ENCODE results near the gene SDK2.
"Not testable (repeated sequence)": the region's sequence is repeated elsewhere in the genome, so short reads cannot be mapped to it uniquely, and the experiment has no call there.

Gene SDK2

GRCh38 chr17:73474370-73474988, 169.8 kb downstream of the SDK2 start:
- DNase-seq: no peak

DNA sequence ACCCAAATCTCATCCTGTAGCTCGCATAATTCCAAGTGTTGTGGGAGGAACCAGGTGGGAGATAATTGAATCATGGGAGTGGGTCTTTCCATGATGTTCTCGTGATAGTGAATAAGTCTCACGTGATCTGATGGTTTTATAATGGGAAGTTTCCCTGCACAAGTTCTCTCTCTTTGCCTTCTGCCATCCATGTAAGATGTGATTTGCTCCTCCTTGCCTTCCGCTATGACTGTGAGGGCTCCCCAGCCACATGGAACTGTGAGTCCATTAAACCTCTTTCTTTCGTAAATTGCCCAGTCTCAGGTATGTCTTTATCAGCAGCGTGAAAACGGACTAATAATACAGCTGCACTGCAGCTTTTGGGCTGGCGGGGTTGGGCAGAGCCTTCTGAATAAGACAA, 171.5 kb downstream of the SDK2 start:
- DNase-seq: not testable (repeated sequence)

GRCh38 chr17:73471924-73472323, 172.3 kb downstream of the SDK2 start:
- no peak for DNase-seq

- DNase-seq: no peak
Observed at GRCh38 chr17:73470316-73470826, 173.9 kb downstream of the SDK2 start.

DNA sequence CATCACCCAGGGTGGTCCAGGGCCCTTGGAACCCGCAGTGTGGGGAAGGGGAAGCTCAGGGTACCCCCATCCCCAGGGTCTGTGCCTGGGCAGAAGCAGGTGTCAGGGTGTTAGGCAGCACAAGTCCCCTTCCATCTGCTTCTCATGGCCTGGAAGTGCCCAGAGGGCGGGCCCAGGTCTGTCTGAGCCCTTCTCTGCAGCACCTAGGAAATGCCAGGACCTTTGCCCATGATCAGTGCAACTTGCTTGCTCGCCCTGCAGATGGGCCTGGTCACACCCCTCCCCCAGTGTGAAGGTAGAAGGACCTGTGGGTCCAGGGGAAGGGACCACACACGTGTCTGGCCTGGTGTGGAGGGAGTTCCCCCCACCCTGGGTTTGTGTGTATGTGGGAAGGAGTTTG, 174.9 kb downstream of the SDK2 start:
- DNase-seq: no peak

GRCh38 chr17:73468221-73468620, 176.0 kb downstream of the SDK2 start:
- DNase-seq: no peak

- DNase-seq: no peak
Observed at GRCh38 chr17:73467651-73468050, 176.6 kb downstream of the SDK2 start.

DNA sequence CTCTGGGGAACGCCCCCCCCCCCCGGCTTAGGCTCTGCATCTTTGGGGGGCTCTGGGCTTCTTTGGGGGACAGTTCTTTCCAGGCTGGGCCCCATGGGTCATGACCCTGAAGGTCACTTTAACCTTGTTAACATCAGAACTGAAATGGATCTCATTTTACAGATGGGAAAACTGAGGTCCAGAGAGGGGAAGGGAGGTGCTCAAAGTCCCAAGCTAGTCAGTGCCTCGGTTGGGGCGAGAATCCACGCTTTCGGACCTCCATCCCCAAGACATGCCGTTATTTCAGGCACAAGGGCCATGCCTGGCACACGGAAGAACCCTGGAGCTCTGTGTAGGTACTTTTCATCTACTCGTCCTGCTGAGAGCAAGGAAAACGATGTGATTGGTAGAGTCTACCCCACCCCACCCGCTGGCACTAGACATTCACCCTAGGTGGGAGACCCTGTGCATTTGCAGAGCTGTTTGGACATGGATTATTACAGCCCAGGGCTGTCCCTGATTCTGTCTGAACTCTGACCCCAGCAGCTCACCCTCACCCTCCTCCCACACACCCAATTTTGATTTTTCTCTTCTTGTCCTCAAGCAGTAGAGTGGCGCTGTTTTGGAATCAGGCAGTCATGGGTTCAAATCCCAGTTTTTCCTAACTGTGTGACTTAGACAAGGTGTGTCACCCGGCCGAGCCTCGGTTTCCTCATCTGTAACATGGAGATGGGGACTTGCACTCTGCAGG, 177.4 kb downstream of the SDK2 start:
- DNase-seq: no peak

DNA sequence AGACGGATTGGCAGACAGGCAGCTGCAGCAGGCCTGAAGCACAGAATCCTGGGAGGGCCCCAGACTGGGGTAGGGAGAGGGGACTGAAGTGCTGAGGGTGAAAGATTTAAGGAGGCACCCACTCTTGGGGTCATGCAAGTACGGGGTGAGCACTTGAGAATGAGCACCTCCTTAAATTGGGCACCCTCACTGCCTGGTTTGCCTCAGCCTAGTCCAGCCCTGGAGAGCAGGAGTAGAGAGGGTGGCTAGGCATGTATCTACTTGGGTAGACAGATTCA, 178.4 kb downstream of the SDK2 start:
- no peak for DNase-seq

GRCh38 chr17:73465130-73465952, 178.9 kb downstream of the SDK2 start:
- no peak for DNase-seq

DNA sequence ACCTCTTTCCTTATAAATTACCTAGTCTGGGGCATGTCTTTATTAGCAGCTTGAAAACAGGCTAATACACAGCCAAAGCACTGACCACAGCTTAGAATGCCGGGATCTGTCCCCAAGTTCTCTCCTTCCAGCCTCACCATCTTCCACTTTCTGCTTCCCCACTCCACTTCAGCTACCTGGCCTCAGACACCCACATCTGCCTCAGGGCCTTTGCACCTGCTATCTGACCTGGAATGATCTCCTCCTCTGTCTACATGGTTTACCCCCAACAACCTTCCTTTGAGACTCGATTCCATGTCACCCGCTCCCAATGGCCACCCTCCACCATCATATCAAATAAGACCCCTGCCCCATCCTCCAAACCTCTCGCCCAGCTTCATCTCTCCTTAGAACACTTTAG, 179.8 kb downstream of the SDK2 start:
- DNase-seq: no peak

GRCh38 chr17:73463821-73464220, 180.4 kb downstream of the SDK2 start:
- DNase-seq: no peak

DNA sequence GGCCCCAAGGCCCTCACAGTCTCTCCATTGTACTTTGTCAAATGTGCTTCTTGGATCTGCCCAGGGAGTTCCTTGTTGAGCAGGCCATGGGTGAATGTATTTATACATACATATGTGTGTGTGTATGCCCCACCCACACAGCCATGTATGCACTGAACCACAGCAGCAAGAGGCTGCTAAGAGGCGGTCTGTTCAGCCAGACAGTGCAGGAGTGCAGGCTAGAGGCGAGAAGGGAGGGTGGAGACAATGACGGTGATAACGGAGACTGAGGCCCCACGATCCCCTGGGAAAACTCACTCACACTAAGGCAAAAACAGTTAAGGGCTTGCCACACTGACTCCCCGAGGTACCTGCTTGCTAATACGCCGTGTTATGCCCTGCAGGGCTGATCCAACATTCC, 181.4 kb downstream of the SDK2 start:
- no peak for DNase-seq

GRCh38 chr17:73459980-73460379, 184.3 kb downstream of the SDK2 start:
- no peak for DNase-seq

GRCh38 chr17:73455767-73456166, 188.5 kb downstream of the SDK2 start:
- DNase-seq: no peak

- no peak for DNase-seq
Observed at GRCh38 chr17:73455050-73455687, 189.1 kb downstream of the SDK2 start.

DNA sequence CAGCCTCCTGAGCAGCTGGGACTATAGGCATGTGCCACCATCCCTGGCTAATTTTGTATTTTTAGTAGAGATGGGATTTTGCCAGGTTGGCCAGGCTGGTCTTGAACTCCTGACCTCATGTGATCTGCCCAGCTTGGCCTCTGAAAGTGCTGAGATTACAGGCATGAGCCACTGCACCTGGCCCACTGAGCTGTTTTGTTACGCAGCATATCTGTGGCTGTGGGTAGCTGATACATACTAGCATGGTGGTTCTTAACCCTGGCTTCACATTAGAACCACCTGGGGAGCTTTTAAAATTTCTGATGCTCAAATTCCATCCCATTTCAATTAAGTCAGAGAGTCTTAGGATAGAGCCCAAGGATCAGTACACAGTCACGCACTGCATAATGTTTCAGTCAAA, 190.8 kb downstream of the SDK2 start:
- not testable (repeated sequence) for DNase-seq

GRCh38 chr17:73453090-73453489, 191.2 kb downstream of the SDK2 start:
- DNase-seq: no peak

- DNase-seq: no peak
Observed at GRCh38 chr17:73452009-73452408, 192.2 kb downstream of the SDK2 start.

DNA sequence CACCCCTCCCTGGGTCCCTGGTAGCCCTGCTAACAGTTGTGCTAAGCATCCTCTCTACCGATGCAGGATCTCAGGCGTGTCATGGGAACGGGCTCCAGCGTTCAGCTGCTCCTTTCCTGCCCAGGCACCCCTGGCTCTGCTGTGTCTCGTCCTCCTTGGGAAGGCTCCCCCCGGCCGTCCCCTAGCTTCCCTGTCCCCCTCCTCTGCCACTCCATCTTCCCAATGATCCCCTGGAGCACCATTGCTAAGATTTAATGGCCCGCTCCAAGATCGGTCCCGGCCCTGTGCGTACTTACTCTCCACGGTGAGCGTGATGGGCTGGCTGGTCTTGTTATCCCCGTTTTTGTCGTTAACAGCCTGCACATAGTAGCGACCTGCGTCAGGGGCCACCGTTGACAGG, 196.9 kb downstream of the SDK2 start:
- DNase-seq: no peak

DNA sequence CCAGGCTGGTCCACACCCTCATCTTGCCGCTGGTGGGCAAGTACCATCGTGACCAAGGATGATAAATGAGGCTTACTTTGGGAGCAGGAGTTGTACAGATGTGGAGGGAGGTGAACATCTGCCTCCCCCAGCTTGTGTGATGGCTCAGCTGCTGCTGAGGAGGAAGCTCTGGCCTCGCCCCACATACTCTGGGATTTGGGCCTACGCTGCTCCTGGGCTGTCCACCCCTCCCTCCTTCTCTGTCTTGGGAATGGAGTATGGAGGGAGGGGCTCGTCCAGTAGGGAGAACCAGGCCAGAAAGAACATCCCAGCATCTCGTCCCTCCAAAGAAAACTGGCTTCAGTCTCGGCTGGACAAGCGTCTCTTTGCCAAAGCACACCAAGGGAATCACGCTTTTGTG, 197.6 kb downstream of the SDK2 start:
- no peak for DNase-seq

DNA sequence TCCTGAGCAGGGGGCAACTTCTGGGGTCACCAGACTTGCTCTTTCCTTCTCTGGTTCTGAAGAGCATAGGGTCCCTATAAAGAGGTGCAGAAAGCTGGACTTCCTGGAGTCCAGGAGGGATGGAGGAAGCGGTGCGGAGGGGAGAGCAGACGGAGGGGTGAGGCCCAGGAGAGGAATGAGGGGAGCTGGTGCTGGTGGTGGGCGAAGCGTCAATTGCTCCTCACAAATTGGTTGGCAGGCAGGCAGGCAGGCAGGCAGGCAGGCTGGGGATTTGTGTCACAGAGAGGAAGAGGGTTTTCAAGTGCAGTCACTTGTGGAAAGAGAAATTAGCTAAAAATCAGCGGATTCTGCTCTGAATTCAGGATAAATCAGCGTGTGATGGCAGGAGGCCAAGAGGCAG, 198.8 kb downstream of the SDK2 start:
- no peak for DNase-seq

DNA sequence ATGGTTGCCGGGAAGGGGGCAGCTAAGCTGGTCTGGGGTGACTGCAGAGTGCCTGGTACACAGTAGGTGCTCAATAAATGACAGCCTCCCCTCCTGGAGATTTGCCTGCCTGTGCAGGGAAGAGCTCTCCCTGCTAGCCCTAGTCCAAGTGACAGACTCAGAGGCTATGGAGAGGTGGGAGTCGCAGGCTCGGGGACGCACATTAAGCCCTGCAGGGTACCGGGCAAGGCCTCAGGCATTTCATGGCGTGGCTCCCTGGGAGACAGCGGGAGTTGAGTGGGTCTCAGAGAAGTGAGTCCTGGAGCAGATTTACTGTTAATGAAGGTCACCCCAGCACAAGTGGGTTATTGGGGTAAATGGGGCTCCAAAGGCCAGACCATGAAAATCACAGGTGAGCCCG, 200.2 kb downstream of the SDK2 start:
- DNase-seq: no peak

GRCh38 chr17:73439597-73439996, 204.6 kb downstream of the SDK2 start:
- DNase-seq: no peak

Data from GF-D8 (cell line).